Globus pallidus (tissue), 1 donor: ENCODE results near the gene GRID1.
A peak's percentile ranks its signal among the peaks of the same experiment; 100 is the strongest.

Experiments
- DNase-seq: peaks from one replicate; pipeline ENCODE4 v3.0.0-alpha.2; 2015; ENCODE audit warnings: low spot score

The GRID1 gene

DNA sequence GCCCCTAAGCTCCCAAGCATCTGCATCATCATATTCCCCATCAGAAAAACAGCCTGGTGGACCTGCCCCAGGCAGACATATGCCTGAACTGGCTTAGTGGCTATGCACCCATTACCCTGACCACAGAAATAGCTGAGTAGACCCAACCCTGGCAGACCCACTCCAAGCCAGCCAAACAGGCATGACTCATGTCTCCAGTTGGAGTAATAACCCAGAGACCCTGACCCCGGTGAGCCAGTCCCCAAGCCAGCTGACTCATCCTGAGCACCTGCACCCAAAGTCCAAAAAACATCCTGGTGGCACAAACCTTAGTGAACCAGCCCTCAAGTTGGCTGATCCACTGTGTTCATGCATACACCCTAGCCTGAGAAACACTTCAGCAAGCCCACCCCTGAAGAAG, 555.9 kb downstream of the GRID1 start:
- no peak for DNase-seq

DNA sequence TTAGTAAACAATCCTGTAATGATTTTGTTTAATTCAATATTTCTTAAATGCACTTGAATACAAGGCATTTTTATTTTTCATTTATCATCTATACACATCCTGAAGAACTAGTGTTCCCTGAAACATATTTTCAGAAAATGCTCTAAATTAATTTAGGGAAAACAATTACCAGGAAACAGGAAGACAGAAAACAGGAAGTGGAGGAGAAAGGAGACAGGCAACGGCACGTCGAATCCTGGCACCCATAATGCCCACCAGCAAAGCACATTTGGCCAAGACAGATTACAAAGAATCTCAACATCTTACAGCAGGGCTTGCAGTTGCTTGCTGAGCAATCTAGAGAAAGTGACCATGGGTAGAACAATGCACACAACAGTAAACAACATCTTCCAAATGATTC, 571.1 kb downstream of the GRID1 start:
- DNase-seq = no peak

DNA sequence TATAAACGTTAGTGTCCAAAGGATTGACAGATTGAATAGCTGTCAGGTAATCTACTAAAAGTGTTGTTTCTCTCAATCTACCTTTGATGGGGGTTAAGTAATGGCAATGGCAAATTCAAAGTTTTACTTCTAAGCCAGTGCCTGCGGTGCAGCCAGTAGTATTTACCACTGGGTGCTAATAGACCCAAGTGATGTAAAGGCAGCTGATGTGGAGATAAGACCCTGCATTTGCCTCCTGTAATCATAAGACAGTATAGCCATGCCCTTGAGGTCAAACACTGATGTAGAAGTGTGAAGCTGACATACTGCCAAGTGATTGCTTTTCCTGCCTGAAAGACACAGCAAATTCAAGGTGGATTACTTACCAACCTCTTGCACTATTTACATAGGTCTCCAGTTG, 572.0 kb downstream of the GRID1 start:
- no peak for DNase-seq

DNA sequence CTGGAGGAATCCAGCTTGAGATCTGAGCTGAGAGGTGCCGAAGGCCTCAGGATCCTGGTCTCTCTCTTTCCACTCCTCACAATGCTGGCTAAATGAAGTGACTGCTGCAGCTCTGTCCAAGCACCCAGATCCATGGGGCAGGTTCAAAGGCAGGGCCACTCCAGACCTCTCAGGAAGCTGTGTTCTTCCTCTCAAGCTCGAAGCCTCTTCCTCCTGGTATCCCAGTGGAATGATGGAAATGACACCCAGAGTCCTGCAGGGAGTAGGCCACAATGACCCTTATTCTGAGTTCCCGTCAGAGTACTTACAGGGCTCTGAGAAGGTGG, 574.1 kb downstream of the GRID1 start:
- no peak for DNase-seq

DNA sequence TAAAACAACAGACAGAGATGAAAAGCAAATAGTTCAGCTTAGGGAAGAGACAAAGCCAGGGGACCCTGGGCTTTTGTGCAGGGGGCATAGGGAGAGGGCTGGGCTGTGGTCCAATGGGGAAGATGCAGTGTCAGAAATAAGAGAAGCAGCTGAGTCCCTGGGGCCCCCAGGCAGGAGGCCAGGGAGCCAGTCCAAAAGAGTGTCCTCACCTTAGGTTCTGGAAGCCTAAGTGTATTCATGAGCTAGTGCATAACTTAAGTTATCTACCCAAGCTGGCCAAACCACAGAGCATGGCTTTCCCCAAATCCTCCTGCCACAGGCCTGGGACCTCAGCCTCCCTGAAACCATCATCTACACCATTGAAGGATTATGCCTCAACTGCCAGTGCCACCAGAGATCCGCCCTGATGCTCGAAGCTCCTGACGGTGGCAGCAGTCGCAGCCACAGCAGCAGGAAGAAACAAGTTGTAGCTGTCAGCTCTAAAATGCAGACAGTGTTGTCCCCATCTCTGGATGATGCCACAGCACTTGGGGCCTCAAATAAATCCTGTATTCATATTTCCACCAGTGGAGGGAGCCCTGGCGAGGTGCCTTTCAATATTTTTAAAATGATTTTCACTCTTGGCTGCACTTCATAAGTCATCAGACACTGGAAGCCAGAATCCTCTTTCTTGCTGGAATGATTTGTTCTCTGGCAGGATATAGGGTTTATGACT, 574.6 kb downstream of the GRID1 start:
- DNase-seq = peak; percentile 35

DNA sequence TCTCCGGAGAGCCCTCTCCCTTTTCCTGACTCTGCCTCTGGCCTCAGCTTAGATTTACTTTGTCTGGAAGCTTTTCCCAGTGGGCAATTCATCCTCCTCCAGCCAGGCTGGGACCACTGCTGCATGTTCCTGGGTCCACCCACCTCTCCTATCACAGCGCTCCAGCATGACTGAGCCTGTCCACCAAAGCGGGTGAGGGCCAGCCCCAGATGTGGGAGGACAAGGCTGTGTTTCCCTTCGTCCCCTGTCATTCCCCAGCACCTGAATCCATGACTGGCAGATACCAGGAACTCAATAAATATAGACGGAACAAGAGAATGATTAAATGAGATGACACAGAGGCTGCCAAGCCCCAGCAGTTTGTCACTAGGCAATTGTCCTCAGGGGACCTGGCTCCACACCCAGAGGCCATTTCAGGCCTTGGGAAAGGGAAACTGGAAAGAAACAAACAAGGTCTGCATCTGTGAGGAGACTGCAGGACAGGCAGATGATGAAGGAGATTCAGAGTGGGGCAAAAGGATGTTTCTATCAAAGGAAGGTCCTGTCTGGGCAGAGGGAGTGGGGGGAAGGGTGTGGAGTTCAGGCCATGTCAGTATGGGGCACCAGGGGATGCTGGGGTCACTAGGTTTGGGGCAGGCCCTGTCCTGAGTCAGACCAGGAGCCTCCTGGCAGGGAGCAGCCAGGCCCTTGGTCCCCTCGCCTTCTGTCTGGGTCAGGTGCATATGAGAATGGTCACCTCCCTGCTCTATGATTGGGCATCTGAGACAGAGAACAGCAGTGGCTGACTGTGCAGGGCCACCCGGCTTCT, 576.4 kb downstream of the GRID1 start:
- DNase-seq = no peak

DNA sequence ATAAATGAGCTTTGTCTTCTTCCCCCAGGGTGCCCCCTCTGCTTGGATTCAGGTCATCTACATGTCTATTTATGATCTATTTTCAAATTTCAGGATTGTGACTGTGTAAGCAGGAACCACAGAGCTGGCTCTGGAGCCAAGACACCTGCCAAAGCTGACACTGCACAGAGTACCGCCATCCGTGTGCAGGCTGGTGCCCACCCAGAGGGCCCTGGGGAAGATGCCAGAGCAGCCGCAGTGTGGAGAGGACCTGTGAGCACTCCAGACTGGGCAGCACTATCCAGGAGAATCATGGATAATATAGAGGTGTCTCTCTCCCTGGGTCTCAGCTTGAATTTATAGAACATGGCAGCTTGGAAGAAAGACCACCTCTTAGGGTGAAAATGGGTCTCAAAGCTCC, 577.5 kb downstream of the GRID1 start:
- no peak for DNase-seq

DNA sequence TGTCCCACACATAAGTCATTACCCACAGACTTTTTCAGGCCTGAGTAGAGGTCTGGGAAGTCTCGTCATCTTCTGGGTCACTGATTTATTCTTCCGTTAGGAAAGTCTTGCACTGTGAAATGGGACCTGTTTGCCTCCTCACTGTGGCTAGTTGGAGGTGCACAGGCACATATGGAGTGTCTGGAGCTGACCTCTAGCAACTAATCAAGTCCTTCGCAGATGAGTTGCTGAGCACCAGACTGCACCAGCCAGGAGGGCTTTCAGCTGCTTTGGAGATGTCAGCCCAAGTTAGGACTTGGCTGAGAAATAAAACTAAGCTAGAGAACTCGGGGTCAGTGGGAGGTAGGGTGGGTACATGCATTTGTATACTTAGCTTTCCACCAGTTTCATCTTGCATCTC, 578.0 kb downstream of the GRID1 start:
- DNase-seq = no peak

DNA sequence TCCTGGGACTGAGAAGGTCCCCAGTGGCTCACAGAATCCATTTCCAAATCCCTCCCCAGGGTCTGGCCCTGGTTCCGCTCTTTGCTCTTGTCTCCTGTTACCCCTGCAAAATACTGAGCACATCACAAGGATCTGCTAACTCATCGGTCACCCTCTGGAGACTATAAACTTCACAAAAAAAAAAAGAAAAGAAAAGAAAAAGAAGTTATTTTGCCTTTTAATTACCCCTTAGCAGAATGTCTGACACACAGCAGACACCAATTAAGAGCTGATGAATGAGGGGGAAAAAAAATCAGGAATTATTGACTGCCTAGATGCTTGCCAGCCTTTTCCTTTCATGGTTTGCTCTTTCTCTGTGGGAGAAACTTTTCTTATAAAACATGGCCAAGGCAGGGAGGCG, 578.7 kb downstream of the GRID1 start:
- DNase-seq = no peak

DNA sequence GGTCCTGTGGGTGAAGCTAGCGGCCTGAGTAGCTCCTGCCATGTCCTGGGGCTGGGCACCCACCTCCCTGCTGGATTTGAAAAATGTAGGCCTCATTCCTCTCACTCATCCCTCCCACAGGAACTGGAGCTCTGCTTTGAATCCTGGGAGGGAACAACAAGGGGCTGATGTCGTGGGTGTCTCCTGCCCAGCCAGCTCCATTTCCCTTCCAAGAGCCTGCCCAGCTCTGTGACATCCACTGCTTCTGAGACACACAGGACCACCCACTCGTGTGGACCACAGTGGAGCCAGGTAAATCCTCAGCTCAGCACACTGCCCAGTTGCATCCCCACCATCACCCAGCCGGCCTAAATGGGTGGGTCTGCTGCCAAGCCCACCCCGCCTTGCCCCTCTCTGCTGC, 579.2 kb downstream of the GRID1 start:
- DNase-seq = no peak

DNA sequence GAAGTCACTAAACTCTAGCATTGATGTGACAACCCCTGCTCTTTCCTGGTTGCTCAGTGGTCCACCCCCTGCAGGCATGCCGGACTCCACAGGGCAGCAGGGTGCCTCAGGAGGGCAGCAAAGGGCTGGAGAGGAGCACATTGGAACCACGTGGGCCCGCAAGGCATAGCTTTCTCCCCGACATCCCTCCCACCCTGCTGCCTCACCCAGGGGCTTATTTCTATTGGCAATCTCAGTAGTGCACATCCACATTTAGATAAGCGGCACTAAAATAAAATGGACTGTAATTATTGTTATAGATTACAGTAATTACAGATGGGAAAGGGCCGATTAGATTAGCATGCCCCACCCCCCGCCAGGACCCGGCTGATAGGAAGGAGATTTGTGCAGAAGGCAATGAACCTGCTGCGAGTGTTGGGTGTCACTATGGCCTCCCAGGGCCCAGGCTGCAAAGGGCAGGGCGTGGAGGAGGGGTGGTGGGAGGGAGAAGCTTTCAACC, 580.1 kb downstream of the GRID1 start:
- peak; percentile 37 for DNase-seq

DNA sequence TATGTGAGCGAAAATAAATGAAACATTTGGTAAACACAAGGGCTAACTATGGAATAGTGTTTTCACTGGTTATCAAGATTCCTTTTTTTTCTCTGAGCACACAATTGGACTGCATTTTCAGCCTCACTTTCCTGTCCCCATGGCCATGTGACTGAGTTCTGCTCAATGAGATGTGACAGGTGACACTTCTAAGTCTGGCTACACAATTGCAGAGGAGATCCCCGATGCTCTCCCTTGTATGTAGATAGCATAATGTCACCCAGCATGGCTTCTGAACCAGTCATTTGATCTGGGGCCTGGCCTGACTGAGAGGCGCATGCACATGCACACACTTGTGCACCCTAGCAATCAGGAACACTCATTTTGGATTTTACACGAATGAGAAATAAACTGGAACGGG, 581.8 kb downstream of the GRID1 start:
- no peak for DNase-seq

DNA sequence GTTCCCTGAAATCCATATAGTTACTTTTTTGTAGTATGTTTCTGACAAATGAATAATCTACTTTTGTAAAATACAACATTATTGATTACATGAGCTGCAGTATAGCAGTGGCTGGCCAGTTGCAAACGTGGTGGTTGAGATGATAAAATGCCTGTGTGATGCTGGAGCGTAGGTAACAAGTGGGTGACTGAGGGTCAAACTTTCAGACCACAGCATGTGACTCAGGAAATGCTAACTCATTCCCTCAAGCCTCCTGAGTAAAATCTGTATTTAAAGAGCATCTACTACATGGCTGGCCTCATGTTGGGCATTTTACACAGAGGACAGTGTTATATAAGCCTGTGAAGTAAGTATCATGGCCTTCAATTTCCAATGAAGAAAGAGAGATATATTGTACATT, 585.2 kb downstream of the GRID1 start:
- no peak for DNase-seq

DNA sequence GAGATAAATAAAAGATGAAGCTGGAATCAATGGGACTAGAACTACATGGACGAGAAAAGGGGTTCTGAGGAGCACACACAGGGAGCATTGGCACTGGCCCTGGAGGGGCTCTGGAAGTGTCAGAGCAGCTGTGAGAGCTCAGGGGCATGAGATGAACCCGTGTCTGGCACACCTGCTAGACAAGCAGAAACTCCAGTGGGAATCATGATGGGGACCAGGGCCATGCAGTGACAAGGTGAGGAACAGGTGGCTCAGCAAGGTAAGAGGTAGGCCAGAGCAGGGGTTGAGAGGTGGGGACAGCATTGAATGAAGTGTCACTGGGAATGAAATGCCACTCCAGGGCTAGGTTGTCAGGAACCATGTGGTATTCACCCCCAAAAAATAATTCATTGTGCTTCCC, 588.5 kb downstream of the GRID1 start:
- DNase-seq = no peak

DNA sequence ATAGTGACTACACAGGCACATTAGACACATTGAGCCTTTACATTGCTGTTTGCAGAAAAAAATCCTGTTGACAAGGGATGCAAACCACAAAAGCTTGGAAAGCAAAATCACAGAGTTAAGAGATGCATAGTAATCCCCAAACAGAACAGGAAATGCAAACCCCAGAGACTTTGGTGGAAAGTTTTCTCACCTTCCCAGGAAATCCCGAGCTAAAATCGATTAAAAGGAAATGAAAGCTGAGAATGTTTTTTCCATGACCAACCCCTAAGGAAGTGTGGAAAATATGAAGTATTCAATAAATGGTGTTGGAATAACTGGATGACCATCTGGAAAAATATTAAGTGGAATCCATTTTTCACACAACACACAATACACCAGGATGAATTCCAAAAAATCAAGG, 598.7 kb downstream of the GRID1 start:
- no peak for DNase-seq

DNA sequence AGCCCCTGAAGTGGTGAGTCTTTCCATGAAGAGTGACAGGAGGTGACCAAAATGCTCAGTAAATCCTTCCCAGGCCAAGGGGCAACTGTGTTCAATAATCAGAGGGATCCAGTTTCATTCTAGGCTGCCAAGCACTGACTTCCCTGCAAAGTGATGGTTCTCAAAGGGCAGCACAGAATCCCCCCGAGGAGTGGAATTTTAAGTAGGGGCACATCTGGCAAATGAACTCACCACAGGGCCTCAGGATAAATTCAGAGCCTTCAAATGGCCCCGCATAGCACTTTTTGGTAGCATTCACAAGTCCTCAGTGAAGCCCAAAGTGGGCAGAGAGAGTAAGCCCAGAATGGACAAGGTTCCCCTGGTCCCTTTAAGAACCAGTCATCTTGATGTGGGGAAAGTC, 602.5 kb downstream of the GRID1 start:
- DNase-seq = no peak

DNA sequence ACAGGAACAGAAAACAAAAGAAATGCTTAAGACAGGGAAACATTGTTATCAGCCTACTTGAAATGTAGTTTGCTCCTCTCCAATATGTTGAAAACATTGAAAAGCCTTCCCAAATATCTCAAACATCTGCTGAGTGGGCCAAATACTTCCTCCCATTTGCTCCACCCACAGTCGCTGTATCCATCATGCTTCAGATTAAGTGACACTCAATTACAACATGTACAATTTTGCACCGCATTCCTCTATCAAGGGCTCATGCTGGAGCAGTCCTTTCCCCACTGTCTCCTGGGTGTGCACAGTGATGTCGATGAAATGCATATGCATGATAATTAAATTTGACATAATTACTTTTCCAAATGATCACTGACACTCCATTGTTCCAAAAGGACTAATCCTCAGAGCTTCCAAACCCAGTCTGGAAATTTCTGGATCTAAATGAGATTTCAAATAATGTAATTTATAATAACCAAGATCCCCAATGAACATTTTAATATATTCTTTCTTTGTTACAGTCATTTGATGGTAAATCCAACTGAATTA, 604.6 kb downstream of the GRID1 start:
- DNase-seq = no peak

DNA sequence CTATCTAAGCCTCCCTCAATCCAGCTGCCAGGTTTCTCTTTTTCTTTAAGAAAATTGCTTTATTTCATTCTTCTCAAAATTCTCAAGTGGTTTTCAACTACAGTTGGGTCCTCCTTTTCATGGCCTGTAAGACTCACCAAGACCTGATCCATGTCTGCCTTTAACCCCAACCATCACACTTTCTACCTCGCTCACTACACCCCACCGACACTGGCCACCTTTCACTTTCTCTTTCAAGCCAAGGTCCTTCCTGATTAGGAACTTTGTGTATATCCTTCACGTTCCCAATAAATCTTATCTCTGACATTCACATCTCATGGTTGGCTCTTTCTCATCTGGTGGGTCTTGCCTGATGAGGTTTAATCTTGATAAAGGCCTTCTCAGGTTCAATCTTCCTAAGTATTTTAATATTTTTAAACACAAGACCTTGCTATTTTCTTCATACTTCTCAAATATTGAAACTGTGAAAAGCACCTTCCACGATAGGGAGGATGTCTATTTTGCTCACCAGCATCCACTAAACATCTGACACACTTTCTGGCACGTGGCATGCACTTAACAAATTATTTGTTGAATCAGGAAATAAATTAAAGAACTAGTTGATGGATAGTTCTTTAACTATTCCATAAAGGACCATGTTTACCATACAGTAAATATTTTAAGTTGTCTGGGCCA, 624.8 kb downstream of the GRID1 start:
- no peak for DNase-seq

DNA sequence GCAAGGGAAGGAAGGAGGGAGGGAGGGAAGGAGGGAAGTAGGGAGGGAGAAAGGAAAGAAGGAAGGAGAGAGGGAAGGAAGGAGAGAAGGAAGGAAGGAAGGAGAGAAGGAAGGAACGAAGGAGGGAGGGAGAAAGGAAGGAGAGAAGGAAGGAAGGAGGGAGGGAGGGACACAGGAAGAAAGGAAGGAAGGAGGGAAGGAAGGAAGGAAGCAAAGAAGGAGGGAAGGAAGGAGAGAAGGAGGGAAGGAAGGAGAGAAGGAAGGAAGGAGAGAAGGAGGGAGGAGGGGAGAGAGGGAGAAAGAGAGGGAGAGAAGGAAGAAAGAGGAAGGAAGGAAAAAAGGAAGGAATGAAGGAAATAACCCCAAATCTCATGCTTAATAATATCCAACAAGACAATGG, 630.6 kb downstream of the GRID1 start:
- DNase-seq = no peak

DNA sequence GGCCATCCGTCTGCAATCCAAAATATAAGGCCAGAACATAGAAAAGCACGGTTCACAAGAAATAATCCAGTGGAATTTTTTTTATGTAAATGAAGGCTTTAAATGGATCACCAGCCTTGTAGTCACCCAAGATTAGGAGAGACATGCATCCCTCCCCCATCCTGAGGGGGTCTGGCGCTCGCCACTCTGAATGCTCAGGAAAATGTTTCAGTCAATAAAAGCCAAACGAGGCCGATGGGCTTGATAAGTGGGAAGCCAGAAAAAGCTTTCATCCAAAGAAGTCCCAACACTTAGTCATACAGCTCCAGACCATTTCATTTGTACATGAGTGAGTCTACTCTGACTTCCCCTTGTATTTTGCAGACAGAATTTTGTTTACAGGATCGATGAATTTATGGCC, 631.8 kb downstream of the GRID1 start:
- DNase-seq = no peak

DNA sequence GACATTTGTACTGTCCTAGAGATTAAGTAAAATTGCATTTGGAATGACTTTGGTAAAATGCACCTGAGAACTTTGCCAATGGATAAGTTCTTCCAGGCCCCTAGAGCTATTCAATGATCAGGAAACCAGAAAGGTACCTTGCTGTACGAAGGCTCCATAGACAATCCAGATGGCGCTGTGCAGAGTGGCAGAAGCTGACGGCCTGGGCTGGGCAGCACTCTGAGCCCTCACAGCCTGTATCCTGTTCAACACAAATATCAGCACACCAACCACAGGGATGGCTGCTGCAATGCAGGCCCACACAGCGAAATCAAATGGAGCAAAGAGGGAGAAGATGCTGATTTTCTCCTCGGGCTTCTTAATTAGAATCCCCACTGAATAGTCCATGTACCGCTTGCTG, 642.4 kb downstream of the GRID1 start:
- no peak for DNase-seq

DNA sequence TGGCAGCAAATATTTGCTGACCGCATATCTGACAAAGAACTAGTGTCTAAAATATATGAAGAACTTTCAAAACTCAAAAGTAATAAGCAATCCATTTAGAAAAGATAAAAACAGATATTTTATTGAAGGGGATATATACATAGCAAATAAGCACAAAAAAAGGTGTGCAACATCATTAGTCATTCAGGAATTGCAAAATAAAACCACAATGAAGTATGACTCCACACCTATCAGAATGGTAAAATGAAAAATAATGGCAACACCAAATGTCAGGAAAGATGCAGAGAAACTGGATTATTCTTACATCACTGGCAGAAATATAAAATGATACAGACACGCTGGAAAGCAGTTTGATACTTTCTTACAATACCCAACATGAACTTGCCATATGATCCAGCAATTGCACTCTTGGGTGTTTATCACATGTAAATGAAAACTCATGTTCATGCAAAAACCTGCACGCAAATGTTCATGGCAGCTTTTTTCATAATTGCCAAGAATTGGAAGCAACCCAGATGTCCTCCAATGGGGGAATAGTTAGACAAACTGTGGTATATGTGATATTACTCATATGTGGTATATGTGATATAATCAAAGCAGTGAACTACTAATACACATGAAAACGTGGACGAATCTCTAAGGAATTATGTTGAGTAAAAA, 645.5 kb downstream of the GRID1 start:
- no peak for DNase-seq
